K562 (cell line): Measurements from ENCODE around the gene GATA2. TPM values are rescaled to one million over a fixed set of nuclear protein-coding genes. Genes with fewer than 3 reads are reported as not detected.
A peak's percentile ranks its signal among the peaks of the same experiment; 100 is the strongest.

Experiments used
- ADNP ChIP-seq: fragments of 200-800 bp; sonication (Bioruptor generic); IDR thresholded peaks from 2 replicates; pipeline ENCODE4 v1.6.1; 2016; ENCODE audit warnings: missing genetic modification characterization, missing compliant biosample characterization
- CREB1 ChIP-seq, 2 experiments: sonication (generic) in 1 of 2; formaldehyde crosslinking in 1 of 2; IDR thresholded peaks; 2 replicates each; pipeline versions ENCODE4 v1.6.1 to v1.8.0; 2012 to 2022; ENCODE audit warnings: inconsistent platforms in 1 of 2, mild to moderate bottlenecking in 1 of 2, missing genetic modification reagents in 1 of 2, moderate library complexity in 1 of 2
- EWSR1 ChIP-seq: fragments of 450-650 bp; IDR thresholded peaks from 2 replicates; pipeline ENCODE4 v1.6.1; 2018; ENCODE audit warnings: borderline replicate concordance, mild to moderate bottlenecking, low read depth, moderate library complexity; ENCODE audit not compliant: partially characterized antibody
- FOXJ3 ChIP-seq: sonication (generic); formaldehyde crosslinking; IDR thresholded peaks from 2 replicates; pipeline ENCODE4 v1.4.0; 2020; ENCODE audit warnings: mild to moderate bottlenecking, missing genetic modification reagents
- MCM5 ChIP-seq: fragments of 450-650 bp; IDR thresholded peaks from 2 replicates; pipeline ENCODE4 v1.6.1; 2016; ENCODE audit warnings: low read depth
- MED1 ChIP-seq: sonication (generic); formaldehyde crosslinking; IDR thresholded peaks from 2 replicates; pipeline ENCODE4 v1.8.1; 2023; ENCODE audit warnings: missing genetic modification reagents, borderline replicate concordance
- MTA1 ChIP-seq: fragments of 450-650 bp; IDR thresholded peaks from 2 replicates; pipeline ENCODE4 v1.6.1; 2017; ENCODE audit warnings: borderline replicate concordance
- MXD1 ChIP-seq: fragments of 250-450 bp; sonication (Bioruptor Pico); IDR thresholded peaks from 2 replicates; pipeline ENCODE4 v1.8.0; 2021; ENCODE audit warnings: borderline replicate concordance, mild to moderate bottlenecking, moderate library complexity; ENCODE audit not compliant: poor library complexity, severe bottlenecking
- MYC ChIP-seq, 2 experiments: fragments of 250-450 bp in 1 of 2; sonication (Bioruptor Pico) in 1 of 2; IDR thresholded peaks; 2 replicates each; pipeline versions ENCODE4 v1.5.1 to v1.6.1; 2012 to 2021; ENCODE audit warnings: low read depth in 2 of 2, borderline replicate concordance in 1 of 2, improper control_type of control experiment in 1 of 2, low read length in 1 of 2, mild to moderate bottlenecking in 1 of 2, moderate library complexity in 1 of 2
- NONO ChIP-seq, 2 experiments: fragments of 200-400 bp in 1 of 2; fragments of 450-650 bp in 1 of 2; formaldehyde crosslinking in 1 of 2; IDR thresholded peaks; 2 replicates each; pipeline ENCODE4 v1.6.1; 2017; ENCODE audit warnings: low read depth in 2 of 2, mild to moderate bottlenecking in 2 of 2, moderate library complexity in 2 of 2, low read length in 1 of 2
- PREB ChIP-seq: sonication (generic); formaldehyde crosslinking; IDR thresholded peaks from 2 replicates; pipeline ENCODE4 v1.8.1; 2023; ENCODE audit warnings: mild to moderate bottlenecking, missing genetic modification reagents
- SIN3B ChIP-seq: fragments of 450-650 bp; IDR thresholded peaks from 2 replicates; pipeline ENCODE4 v1.6.1; 2017; ENCODE audit warnings: low read depth, mild to moderate bottlenecking, moderate library complexity
- SMAD2 ChIP-seq: fragments of 150-350 bp; IDR thresholded peaks from 2 replicates; pipeline ENCODE4 v1.6.1; 2014; ENCODE audit warnings: low read depth, mild to moderate bottlenecking, low read length
- ZFX ChIP-seq: sonication (generic); formaldehyde crosslinking; IDR thresholded peaks from 2 replicates; pipeline ENCODE4 v1.8.0; 2022; ENCODE audit warnings: mild to moderate bottlenecking, missing genetic modification reagents, moderate library complexity
- ZKSCAN1 ChIP-seq: fragments of 150-350 bp; IDR thresholded peaks from 2 replicates; pipeline ENCODE4 v1.6.1; 2016; ENCODE audit warnings: low read depth, low read length
- ZKSCAN8 ChIP-seq: fragments of 200-800 bp; sonication (Bioruptor generic); IDR thresholded peaks from 2 replicates; pipeline ENCODE4 v1.6.1; 2016; ENCODE audit warnings: missing genetic modification characterization, missing compliant biosample characterization
- ZNF274 ChIP-seq: IDR thresholded peaks from 2 replicates; pipeline ENCODE4 v1.6.1; 2011; ENCODE audit warnings: low read depth, mild to moderate bottlenecking, low read length, moderate library complexity, borderline replicate concordance
- ZNF354B ChIP-seq: fragments of 250-450 bp; sonication (Bioruptor Pico); IDR thresholded peaks from 2 replicates; pipeline ENCODE4 v1.4.0; 2020
- polyA plus RNA-seq, 8 experiments: library from polyadenylated mRNA; depleted of rRNA in 4 of 8; stranded (reverse) in 5 of 8; unstranded in 3 of 8; fragments of >200 nt; fragmentation: Nextera tagmentation in 2 of 8; fragmentation: Illumina TruSeq in 1 of 8; extraction: Ambion mirVana in 2 of 8; extraction: Trizol in 1 of 8; gene quantifications; 2 replicates each; pipeline versions ENCODE4 v1.2.1 to v1.2.3, GENCODE V29; 2011 to 2014; ENCODE audit warnings: inconsistent platforms in 1 of 8, missing spikeins in 1 of 8
- total RNA-seq, 7 experiments: library from RNA; depleted of rRNA in 6 of 7; stranded (reverse); fragments of >200 nt in 6 of 7; fragmentation: Illumina TruSeq in 2 of 7; extraction: Trizol in 2 of 7; gene quantifications; 2 replicates each; pipeline versions ENCODE4 v1.2.1 to v1.2.3, GENCODE V29; 2011 to 2021; ENCODE audit warnings: low replicate concordance in 1 of 7
- TF ChIP-seq, protein P1 (sequence below): fragments of 250-450 bp; sonication (Bioruptor Pico); IDR thresholded peaks from 2 replicates; pipeline ENCODE4 v1.4.0; 2020; ENCODE audit warnings: mild to moderate bottlenecking, moderate library complexity, borderline replicate concordance
- TF ChIP-seq, protein P2 (sequence below): fragments of 450-650 bp; formaldehyde crosslinking; conservative IDR thresholded peaks from 2 replicates; pipeline ENCODE4 v1.4.0; 2022; ENCODE audit warnings: mild to moderate bottlenecking, missing genetic modification characterization

GATA2 gene
- total and polyA plus RNA-seq, 9 of the 15 experiments (the other 6 are each of a cell fraction or from before 2014, with no cell fraction given), result 8.5 to 218 (median 50.8) TPM

DNA sequence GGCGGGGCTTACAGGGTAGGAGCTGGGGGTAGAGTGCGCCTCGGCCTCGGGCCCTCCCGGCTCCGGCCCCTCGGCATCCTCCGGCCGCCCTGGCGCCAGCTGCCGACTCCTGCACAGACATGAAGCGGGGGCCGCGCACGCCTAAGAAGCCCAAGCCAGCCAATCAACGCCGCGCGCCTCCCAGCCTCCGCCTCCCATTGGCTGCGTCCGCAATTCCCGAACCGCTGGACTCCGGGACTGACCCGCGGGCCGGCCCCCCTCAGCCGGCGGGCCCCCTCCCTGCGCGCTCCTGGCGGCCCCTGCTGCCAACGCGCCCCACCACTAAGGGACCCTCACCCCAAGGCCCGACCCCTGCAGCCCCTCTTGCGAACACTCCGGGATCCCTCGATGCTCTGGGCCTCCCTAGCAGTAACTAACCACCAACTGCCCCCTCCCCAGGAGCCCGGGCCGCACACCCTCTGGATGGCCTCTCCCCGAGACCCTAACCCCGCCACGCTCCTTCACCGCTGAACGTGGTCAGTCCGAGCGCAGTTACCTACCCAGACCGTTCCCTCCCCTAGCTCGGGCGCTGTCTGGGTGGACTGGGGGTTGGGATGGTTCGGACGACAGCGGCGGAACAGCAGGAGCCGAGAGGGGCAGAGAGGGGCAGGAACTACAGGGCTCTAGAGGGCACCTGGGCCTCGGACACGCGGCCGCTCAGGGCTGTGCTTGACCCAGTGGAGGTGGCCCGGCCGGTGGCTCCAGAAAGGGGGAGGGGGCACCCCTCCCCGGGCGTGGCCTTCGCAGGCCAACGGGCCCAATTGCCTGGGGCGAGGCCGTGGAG is 5.0 kb downstream of the GATA2 start (continued):
- TF ChIP-seq, protein P1, sequence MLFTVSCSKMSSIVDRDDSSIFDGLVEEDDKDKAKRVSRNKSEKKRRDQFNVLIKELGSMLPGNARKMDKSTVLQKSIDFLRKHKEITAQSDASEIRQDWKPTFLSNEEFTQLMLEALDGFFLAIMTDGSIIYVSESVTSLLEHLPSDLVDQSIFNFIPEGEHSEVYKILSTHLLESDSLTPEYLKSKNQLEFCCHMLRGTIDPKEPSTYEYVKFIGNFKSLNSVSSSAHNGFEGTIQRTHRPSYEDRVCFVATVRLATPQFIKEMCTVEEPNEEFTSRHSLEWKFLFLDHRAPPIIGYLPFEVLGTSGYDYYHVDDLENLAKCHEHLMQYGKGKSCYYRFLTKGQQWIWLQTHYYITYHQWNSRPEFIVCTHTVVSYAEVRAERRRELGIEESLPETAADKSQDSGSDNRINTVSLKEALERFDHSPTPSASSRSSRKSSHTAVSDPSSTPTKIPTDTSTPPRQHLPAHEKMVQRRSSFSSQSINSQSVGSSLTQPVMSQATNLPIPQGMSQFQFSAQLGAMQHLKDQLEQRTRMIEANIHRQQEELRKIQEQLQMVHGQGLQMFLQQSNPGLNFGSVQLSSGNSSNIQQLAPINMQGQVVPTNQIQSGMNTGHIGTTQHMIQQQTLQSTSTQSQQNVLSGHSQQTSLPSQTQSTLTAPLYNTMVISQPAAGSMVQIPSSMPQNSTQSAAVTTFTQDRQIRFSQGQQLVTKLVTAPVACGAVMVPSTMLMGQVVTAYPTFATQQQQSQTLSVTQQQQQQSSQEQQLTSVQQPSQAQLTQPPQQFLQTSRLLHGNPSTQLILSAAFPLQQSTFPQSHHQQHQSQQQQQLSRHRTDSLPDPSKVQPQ, result no peak
- no peak for TF ChIP-seq ADNP
- TF ChIP-seq, protein P2, sequence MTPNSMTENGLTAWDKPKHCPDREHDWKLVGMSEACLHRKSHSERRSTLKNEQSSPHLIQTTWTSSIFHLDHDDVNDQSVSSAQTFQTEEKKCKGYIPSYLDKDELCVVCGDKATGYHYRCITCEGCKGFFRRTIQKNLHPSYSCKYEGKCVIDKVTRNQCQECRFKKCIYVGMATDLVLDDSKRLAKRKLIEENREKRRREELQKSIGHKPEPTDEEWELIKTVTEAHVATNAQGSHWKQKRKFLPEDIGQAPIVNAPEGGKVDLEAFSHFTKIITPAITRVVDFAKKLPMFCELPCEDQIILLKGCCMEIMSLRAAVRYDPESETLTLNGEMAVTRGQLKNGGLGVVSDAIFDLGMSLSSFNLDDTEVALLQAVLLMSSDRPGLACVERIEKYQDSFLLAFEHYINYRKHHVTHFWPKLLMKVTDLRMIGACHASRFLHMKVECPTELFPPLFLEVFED, result no peak; the same call in 1 of the 2 replicates
- TF ChIP-seq SMAD2, result no peak
- peak; percentile 85 for TF ChIP-seq ZFX (CRISPR knock-in tag)
- TF ChIP-seq MYC (IDR thresholded peaks at IDR 0.05; ENCODE audit: low read depth, low read length), result peak; percentile 69
- TF ChIP-seq MYC (CRISPR knock-in tag; IDR thresholded peaks at IDR 0.05; ENCODE audit: borderline replicate concordance, low read depth), result peak; percentile 68; the same call in 1 of the 2 replicates
- TF ChIP-seq MXD1 (CRISPR knock-in tag), result no peak
- TF ChIP-seq EWSR1, result no peak
- no peak for TF ChIP-seq ZKSCAN8 (CRISPR knock-in tag)
- no peak for TF ChIP-seq ZNF354B (CRISPR knock-in tag)
- no peak for TF ChIP-seq ZKSCAN1
- no peak for TF ChIP-seq PREB (CRISPR knock-in tag)
- TF ChIP-seq SIN3B, result no peak
- no peak; the same call in 1 of the 2 replicates for TF ChIP-seq MED1 (CRISPR knock-in tag)
- TF ChIP-seq CREB1 (IDR thresholded peaks at IDR 0.05), result no peak
- TF ChIP-seq CREB1 (CRISPR knock-in tag; IDR thresholded peaks at IDR 0.05), result no peak
- TF ChIP-seq MTA1, result no peak
- no peak for TF ChIP-seq MCM5
- TF ChIP-seq NONO (IDR thresholded peaks at IDR 0.05; ENCODE audit: low read depth in 2 of 2, low read length in 1 of 2), result peak in 1 of 2 experiments; percentile 93; a peak in 2 of 4 replicates
- TF ChIP-seq ZNF274, result no peak
- TF ChIP-seq FOXJ3 (CRISPR knock-in tag), result no peak
